ENCODE data around the gene APBA1.
"Not testable (repeated sequence)": the region's sequence is repeated elsewhere in the genome, so short reads cannot be mapped to it uniquely, and the experiment has no call there.

APBA1 gene

GRCh38 chr9:69603656-69604055 is 68.5 kb downstream of the APBA1 start:
- DNase-seq = no peak

- no peak for DNase-seq
These were observed 69.4 kb downstream of the APBA1 start for GRCh38 chr9:69602773-69603172.

- DNase-seq = no peak
These were observed 70.5 kb downstream of the APBA1 start for GRCh38 chr9:69601698-69602097.

- no peak for DNase-seq
These were observed 71.7 kb downstream of the APBA1 start for GRCh38 chr9:69600314-69601047.

GRCh38 chr9:69599232-69599971 is 72.8 kb downstream of the APBA1 start:
- no peak for DNase-seq

- not testable (repeated sequence) for DNase-seq
These were observed 75.3 kb downstream of the APBA1 start for GRCh38 chr9:69596906-69597305.

GRCh38 chr9:69594180-69594579 is 78.0 kb downstream of the APBA1 start:
- DNase-seq = no peak

GRCh38 chr9:69593756-69594155 is 78.4 kb downstream of the APBA1 start:
- no peak for DNase-seq

GRCh38 chr9:69593301-69593700 is 78.9 kb downstream of the APBA1 start:
- DNase-seq = no peak

- no peak for DNase-seq
These were observed 81.9 kb downstream of the APBA1 start for GRCh38 chr9:69590266-69590665.

- DNase-seq = no peak
These were observed 83.0 kb downstream of the APBA1 start for GRCh38 chr9:69589156-69589555.

GRCh38 chr9:69585571-69585970 is 86.6 kb downstream of the APBA1 start:
- DNase-seq = no peak

GRCh38 chr9:69584759-69585158 is 87.4 kb downstream of the APBA1 start:
- no peak for DNase-seq

GRCh38 chr9:69583645-69584234 is 88.4 kb downstream of the APBA1 start:
- DNase-seq = no peak

- peak; percentile 70 for DNase-seq
These were observed 89.5 kb downstream of the APBA1 start for GRCh38 chr9:69582544-69583297.

- no peak for DNase-seq
These were observed 90.2 kb downstream of the APBA1 start for GRCh38 chr9:69582018-69582417.

GRCh38 chr9:69580582-69581214 is 91.5 kb downstream of the APBA1 start:
- no peak for DNase-seq

- no peak for DNase-seq
These were observed 92.2 kb downstream of the APBA1 start for GRCh38 chr9:69579760-69580581.

- DNase-seq = no peak
These were observed 93.0 kb downstream of the APBA1 start for GRCh38 chr9:69579032-69579758.

- peak; percentile 32 for DNase-seq
These were observed 94.1 kb downstream of the APBA1 start for GRCh38 chr9:69578026-69578425.

GRCh38 chr9:69577123-69577522 is 95.0 kb downstream of the APBA1 start:
- no peak for DNase-seq
